Mammary epithelial cell (primary cell): ENCODE results near the gene IQCN.

ENCODE experiments used
- EZH2 ChIP-seq: IDR thresholded peaks from 2 replicates; pipeline ENCODE4 v1.6.1; 2012; ENCODE audit warnings: low read length, inconsistent platforms, borderline replicate concordance
- TF ChIP-seq, protein P1 (sequence below), 2 donors: IDR thresholded peaks in 1 of 2; conservative IDR thresholded peaks in 1 of 2; 2 replicates each; pipeline ENCODE4 v1.5.1; 2011 to 2012; ENCODE audit warnings: inconsistent platforms in 2 of 2, low read length in 2 of 2, mild to moderate bottlenecking in 2 of 2, control low read depth in 1 of 2, low read depth in 1 of 2; ENCODE audit not compliant: insufficient read depth in 1 of 2; ENCODE audit errors: extremely low read depth in 1 of 2

DNA sequence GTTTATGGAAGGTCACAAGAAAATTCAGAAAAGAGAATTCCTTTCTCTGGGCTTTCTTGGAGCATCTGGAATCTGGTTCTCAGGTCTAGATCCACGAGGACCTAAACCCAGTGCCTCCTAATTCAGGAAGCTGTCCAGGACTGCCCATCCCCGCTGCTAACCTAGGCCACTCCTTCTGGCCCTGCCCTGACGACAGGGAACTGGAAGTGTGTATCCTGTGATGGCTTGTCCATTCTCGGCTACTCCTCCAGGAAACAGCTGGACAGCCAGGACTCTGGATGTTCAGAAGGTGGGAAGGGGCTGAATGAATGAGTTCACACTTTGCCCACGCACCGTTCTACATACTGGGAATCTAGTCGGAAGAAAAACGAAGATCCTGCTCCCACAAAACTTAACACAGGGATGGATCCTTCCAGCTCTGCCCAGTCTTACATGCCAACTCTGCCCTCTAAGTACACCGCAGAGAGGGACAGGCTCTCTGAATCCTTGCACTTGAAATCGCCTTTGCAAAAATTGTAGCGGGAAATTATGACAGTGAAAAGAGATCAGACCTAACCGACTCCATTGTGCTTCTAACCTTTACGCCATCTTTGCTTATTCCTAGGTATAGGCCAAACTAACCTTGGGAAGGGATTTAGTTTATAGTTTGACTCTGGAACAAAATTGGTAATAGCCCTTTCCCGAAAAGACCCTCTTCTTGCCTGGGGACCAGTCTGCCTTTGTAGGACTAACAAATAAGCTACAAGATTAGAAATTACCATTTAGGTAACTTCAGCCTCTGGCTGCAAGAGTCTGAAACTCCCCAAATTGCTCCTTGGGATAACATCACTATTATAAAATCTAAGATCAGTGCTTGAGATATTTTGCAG lies 46.8 kb upstream of the IQCN start:
- TF ChIP-seq, protein P1, sequence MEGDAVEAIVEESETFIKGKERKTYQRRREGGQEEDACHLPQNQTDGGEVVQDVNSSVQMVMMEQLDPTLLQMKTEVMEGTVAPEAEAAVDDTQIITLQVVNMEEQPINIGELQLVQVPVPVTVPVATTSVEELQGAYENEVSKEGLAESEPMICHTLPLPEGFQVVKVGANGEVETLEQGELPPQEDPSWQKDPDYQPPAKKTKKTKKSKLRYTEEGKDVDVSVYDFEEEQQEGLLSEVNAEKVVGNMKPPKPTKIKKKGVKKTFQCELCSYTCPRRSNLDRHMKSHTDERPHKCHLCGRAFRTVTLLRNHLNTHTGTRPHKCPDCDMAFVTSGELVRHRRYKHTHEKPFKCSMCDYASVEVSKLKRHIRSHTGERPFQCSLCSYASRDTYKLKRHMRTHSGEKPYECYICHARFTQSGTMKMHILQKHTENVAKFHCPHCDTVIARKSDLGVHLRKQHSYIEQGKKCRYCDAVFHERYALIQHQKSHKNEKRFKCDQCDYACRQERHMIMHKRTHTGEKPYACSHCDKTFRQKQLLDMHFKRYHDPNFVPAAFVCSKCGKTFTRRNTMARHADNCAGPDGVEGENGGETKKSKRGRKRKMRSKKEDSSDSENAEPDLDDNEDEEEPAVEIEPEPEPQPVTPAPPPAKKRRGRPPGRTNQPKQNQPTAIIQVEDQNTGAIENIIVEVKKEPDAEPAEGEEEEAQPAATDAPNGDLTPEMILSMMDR (conservative IDR thresholded peaks at IDR 0.05 in 1 of 2, IDR thresholded peaks at IDR 0.05 in 1 of 2; ENCODE audit: extremely low read depth in 1 of 2, insufficient read depth in 1 of 2, low read depth in 1 of 2, low read length in 2 of 2) = no peak
- TF ChIP-seq EZH2 = no peak
